IPS DF 4.7 (cell line): Measurements from ENCODE around the gene CASP12.
"Not testable (repeated sequence)": the region's sequence is repeated elsewhere in the genome, so short reads cannot be mapped to it uniquely, and the experiment has no call there.

Source experiments
- DNase-seq: peaks from one replicate; pipeline ENCODE4 v3.0.0-alpha.2; 2013; ENCODE audit warnings: low spot score; ENCODE audit errors: extremely low read depth

CASP12 gene

GRCh38 chr11:104897891-104898684, at the start of gene CASP12:
CASP12 (minus strand) TSS chr11:104898460.
- DNase-seq = no peak

GRCh38 chr11:104946907-104947306, 48.6 kb upstream of the CASP12 start:
- peak; percentile 3 for DNase-seq

GRCh38 chr11:104944076-104944475, 45.8 kb upstream of the CASP12 start:
- DNase-seq = no peak

- DNase-seq = no peak
Observed at GRCh38 chr11:104943561-104943960, 45.3 kb upstream of the CASP12 start.

GRCh38 chr11:104934594-104934993, 36.3 kb upstream of the CASP12 start:
- no peak for DNase-seq

GRCh38 chr11:104934073-104934472, 35.8 kb upstream of the CASP12 start:
- DNase-seq = not testable (repeated sequence)

GRCh38 chr11:104928811-104929210, 30.6 kb upstream of the CASP12 start:
- no peak for DNase-seq

- DNase-seq = no peak
Observed at GRCh38 chr11:104926771-104927611, 28.7 kb upstream of the CASP12 start.

GRCh38 chr11:104925850-104926249, 27.6 kb upstream of the CASP12 start:
- DNase-seq = no peak

GRCh38 chr11:104918113-104918824, 20.0 kb upstream of the CASP12 start:
- no peak for DNase-seq

GRCh38 chr11:104917271-104918112, 19.2 kb upstream of the CASP12 start:
- DNase-seq = no peak

GRCh38 chr11:104916442-104916841, 18.2 kb upstream of the CASP12 start:
- no peak for DNase-seq

GRCh38 chr11:104912102-104912501, 13.8 kb upstream of the CASP12 start:
- DNase-seq = no peak

GRCh38 chr11:104908186-104908531, 9.9 kb upstream of the CASP12 start:
- no peak for DNase-seq

- DNase-seq = no peak
Observed at GRCh38 chr11:104907521-104908185, 9.4 kb upstream of the CASP12 start.

GRCh38 chr11:104905271-104905670, 7.0 kb upstream of the CASP12 start:
- DNase-seq = no peak

- no peak for DNase-seq
Observed at GRCh38 chr11:104899226-104899625, 966 bp upstream of the CASP12 start.

- no peak for DNase-seq
Observed at GRCh38 chr11:104898685-104899013, 389 bp upstream of the CASP12 start.

GRCh38 chr11:104895634-104896033, 2.6 kb downstream of the CASP12 start:
- DNase-seq = no peak

GRCh38 chr11:104893876-104894275, 4.4 kb downstream of the CASP12 start:
- no peak for DNase-seq
